NCI-H226 (cell line): ENCODE data around the gene RELL2.

Experiments
- DNase-seq: peaks from one replicate; pipeline ENCODE4 v3.0.0-alpha.2; 2015

The RELL2 gene

DNA sequence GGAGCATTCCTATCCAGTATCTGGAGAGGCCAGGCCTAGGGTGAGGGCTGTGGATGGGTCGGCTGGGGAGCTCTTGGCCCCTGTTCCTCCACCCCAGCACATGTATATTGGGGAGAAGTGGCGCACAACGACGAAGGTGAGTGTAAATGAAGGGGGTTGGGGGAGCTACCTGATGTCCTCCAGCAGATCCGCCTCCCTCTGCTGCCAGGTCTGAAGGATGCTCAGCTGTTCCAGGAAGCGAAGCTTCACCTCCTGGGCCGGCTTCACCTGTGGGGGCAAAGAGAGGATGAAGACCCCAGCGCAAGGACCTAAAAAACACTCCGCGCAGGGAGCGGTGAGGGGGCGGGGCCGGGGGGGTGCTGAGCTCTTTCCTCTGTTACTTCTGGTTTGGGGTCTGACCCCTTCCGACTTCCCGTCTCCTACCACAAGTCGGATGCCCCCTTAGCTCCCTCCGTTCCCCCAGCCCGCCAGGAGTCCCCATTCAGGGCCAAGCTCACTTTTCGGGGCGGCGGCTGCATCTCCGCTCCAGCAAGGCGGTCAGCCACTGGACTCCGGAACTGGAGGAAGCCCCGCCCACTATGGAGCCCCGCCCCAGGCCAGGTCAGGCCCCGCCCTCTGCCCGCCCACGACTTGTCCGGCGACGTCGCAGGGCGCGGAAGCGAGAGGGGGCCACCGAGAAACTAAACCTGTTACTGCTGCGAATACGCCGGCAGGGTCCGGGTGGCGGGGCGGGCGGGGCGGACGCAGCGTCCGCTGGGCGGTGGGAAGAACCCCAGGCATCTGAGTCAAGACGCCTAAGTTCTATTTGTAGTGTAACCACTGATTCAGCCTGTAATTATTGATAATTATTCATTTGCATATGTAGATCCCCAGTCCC is 14.3 kb downstream of the RELL2 start, which contains the start of gene FCHSD1:
TSS of gene FCHSD1 (minus strand) at position 568 of the 877 bp plus-strand sequence. CDS start at position 518, 50 bp downstream.
- peak; percentile 55 for DNase-seq

DNA sequence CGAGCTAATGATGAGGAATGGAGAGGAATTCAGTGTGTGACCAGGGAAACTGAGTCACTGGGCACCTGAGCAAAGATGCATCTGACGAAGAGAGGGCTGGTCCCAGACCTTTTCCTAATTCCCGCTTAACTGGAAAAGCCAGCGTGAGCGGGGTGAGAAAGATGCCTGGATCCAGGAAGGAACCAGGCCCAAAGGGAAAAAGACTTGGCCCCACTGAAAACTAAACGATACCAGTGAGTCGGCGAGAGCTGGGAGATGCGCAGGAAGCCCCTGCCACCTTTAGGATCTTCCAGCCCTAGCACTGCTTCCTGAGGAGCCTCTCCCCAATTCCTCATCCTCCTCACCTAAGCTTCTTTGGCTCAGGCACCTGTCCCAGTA is 14.9 kb downstream of the RELL2 start:
- DNase-seq, result no peak

DNA sequence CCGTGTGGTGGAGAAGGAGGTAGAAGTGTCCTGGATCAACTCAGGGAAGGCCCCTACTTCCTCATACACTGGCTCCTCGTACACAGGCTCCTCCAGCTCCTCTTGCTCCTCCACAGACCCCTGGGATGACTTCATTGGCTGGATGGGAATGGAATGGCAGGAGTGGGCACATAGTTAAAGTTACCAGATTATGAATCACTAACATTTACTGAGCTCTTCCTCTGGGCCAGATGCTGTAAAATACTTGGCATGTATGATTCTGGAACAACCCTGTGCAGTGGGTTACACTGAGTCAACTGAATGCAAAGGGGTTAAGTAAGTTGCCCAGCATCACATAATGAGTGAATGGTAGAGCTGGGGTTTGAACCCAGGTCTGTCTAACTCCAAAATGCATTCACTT is 17.5 kb downstream of the RELL2 start:
- peak; percentile 80 for DNase-seq

DNA sequence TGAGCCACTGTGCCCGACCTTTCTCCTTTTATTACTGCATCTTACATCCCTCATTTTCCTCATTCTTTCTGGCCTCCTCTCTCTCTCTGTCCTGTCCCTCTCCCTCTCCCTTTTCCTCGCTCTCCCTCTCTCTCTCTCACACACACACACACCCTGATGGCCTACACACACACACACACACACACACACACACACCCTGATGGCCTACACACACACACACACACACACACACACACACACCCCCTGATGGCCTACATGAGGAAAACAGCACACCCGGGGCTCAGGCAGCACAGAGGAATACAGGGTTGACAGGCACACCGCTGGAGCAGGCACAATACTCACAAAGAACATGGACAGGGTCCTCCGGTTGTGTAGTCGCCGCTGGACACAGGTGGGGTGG is 18.2 kb downstream of the RELL2 start:
- DNase-seq, result no peak

DNA sequence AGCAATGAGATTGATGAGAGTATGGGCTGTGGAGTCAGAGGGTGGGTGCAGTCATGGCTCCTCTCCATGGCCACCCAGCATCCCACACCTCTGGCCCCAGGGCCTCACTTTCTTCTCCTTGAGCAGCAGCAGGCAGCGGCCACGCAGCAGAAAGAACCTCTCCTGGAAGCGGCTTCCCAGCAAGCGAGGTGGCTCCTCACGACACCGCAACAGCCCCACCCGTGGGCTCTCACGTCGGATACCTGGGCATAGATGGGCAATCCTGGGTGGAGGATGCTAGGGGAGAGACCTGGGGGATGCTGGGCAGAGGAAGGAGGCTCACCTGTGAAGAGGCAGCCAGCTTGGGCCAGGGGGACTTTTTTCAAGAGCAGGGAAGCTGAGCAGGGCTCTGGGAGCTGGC is 19.6 kb downstream of the RELL2 start:
- no peak for DNase-seq

DNA sequence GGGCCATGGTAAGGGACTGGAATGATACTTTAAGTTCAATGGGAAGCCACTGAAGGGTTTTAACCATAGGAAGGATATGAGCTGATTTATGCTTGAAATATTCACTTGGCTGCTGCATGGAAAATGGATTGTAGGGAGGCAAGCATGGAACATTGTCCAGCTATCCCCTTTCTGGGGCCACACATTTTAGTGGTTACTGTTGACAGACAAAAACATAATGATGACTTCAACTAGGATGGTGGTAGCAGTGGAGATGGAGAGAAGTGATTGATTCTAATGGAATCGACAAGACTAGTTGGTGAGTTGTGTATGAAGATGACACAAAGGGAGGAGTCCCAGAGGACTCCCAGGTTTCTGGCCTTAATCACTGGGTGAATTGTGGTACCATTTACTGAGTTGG is 20.6 kb downstream of the RELL2 start:
- no peak for DNase-seq

DNA sequence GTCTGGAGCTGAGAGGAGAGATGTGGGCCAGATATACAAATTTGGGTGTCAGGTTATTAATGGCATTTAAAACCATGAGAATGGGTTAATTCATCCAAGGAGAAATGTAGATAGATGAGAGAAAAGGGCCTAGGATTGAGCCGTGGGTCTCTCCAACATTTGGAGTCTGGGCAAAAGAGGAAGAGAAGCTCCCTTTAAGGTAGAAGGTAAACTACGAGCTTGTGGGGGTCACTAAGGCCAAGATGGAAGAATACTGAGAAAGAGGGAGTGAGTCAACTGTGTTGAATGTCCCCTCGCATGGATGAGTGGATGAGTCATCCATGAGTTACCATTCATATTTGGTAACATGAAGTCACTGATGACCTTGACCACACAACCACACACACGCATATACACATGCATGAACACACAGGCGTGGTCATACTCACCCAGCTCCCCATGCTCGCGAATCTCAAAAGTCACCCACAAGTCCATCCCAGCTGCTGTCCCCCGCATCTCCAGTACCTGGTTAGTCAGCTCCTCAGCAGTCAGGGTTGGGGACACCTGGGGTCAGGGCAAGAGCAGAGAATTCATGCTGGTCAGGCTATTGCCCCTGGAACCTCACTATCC is 21.2 kb downstream of the RELL2 start:
- DNase-seq, result peak; percentile 61

DNA sequence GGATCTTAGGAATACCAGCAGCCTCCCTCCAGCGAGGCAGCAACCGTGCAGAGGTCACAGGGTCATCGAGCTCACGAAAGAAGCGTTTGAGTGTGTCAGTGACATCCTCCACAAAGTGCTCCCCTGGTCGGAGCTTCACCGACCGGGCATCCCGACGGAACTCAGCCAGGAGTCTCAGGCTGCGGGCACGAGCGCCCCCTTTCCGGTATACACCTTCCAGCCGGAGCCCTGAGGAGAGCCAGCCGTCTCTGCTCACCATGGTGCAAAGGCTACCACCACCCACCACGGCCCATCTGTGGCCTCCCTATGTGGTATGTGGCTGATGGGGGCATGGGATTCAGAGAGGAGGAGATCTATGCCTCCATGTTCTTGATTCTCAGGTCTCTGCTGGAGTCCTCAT is 25.2 kb downstream of the RELL2 start:
- DNase-seq, result no peak

DNA sequence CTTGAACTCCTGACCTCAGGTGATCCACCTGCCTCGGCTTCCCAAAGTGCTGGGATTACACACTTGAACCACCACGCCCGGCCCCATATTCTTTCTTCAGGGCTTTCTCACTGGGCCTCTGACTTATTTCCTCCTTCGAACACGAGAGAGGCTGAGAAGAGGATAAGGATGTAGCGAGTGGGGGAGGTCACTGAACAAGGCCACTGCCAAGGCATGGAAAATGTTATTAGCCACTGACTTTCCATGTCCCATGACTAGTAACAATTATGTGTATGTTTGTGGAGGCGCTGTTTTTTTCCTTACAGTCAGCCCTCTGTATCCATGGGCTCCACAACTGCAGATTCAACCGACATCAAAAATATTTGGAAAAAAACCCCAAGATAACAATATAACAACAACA is 26.7 kb downstream of the RELL2 start:
- DNase-seq, result no peak

DNA sequence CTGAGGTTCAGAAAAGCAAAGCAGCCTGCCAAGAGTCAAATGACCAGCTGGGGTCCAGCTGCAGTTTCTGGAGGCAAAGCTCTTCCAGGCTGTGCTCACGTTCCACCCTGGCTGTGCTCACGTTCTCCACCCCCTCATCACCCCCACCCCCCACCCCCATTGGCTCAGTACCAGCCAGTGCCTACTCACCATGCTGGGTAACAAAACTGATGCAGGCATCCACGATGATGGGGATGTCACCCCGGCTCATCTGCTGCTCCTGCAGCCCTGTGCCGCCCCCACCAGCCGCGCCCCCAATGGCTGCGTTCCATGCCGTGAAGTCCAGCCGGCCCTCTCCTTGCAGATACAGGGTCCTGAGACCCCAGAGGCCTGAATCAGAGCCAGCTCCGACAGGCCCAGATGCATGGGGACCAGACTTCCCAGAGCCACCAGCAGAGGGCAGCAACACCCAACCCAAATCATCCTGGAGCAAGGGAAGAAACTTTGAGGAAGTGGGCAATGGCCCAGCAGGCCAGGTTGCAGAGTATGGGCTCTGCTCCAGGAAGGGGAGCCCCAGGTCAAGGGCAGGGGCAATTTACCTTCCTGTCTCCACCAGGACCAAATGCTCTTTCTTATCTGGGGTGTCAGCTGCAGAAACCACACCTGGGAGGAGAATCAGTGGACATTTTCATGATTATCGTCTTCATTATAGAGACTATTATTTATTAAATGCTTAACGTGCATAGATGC is 28.1 kb downstream of the RELL2 start:
- peak; percentile 23 for DNase-seq

DNA sequence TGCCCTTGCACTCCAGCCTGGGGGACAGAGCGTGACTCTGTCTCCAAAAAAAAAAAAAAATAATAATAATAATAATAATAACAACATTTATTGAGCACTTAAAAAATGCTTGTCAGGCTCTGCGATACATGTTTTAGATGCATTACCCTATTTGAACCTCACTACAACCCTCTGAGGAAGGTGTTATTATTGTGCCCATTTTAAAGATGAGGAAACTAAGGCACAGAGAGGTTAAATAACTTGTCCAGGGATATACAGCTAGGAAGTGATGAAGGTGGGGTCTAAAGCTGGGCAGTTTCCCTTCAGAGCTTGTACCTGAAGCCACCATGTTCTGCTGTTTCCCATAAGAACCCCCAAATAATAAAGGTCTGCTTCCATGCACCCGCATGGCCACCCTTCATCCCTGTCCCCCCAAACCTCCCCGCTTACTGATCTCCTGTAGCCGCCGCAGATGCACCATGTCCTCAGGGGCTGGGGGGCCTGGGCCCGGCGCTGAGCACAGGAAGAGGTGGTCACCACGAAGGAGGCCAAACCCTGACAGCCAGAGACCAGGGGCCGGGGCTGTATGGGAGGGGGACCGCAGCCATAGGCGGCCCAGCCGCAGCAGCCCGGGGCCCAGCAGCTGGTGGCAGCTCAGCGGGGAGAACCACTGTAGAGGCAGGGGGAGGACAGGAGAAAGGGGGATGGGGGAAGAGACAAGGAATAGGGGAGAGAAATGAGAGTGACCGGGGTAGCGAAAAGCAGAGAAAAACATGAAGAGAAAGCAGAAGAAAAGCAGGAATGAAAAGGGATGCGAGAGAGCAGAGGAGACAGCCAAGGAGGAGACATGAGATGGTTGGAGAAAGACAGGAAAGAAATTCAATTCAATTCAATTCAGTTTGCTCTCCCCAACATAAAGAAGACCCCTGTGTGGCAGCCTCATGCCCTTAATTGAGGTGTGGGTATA is 29.5 kb downstream of the RELL2 start:
- DNase-seq, result no peak

DNA sequence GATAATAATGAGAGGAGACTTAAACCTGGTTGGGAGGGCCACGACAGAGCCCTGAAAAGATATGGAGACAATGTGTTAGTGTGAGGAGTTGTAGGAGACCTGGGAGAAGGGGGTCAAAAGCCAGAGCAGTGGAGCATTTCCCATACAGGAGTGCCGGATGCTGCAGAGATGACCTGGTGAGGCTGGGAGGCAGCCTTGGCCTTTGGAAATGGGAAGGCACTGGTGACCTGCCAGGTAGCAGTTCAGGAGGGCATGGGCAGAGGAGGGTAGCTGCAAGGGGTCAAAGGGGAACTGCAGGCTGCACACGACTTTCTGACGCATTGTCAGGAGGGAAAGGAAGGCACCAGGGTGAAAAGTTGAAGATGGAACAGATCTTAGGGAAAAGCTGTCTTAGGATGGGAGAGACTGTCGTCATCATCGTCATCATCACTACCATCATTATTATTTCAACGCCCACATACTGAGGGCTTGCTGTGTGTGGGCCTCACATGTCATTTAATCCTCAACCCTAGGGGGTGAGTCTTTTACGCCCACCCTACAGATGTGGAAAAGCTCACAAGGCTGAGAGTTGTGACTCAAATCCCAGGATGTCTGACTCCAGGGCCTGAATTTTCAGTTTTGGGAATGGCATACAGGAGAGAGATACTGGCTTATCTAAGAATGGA is 31.9 kb downstream of the RELL2 start:
- no peak for DNase-seq

DNA sequence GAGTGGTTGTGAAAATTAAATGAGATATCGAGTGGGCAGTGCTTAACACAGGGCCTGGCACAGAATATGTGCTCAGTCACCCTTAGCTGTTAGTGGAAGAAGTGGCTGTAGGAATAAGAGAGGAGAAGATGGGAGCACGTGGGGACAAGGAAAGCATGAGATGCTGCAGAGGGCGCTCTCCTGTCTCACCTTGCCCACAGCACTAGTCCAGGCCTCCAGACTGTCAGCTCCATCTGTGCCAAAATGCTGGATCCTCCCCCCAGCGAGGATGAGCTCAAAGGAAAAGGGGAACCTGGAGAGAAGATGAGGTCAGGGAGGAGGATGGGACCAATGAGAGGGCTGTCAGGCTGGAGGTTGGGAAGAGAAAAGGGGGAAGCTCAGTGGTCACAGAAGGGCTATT is 32.7 kb downstream of the RELL2 start:
- no peak for DNase-seq

DNA sequence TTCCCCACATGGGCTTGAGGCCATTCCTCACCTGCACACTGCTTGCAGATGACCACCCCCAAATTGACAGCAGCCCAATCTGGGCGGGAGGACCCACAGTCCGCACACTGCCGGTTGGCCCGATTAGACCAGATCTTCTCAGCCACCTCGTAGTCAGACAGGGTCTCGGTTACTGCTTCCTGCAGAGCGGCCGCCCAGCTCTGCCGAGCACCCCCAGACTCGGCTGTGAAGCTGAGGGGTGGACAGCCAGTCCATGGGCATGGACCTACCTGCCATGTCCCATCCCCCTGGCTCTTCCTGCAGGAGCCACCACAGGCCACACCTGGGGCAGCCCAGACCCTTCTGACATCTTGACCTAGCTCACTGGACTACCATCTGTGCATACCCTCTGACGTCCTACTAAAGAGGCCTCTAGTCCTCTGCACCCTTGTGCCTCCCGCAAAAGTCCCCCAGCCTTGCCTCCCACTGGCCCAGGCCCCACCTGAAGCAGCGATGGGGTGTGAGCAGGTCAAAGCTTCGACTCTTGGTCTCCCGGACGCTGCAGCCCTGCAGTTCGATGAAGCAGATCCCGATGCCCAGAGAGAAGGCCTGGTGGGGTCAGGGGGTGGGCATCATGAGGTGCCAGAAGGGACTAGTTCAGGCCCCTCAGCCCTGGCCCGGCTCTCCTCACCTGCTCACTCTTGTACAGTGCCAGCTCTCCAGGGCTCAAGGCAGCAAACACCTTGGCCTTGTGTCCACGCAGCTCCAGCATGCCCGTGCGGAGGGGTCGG is 35.5 kb downstream of the RELL2 start:
- no peak for DNase-seq

DNA sequence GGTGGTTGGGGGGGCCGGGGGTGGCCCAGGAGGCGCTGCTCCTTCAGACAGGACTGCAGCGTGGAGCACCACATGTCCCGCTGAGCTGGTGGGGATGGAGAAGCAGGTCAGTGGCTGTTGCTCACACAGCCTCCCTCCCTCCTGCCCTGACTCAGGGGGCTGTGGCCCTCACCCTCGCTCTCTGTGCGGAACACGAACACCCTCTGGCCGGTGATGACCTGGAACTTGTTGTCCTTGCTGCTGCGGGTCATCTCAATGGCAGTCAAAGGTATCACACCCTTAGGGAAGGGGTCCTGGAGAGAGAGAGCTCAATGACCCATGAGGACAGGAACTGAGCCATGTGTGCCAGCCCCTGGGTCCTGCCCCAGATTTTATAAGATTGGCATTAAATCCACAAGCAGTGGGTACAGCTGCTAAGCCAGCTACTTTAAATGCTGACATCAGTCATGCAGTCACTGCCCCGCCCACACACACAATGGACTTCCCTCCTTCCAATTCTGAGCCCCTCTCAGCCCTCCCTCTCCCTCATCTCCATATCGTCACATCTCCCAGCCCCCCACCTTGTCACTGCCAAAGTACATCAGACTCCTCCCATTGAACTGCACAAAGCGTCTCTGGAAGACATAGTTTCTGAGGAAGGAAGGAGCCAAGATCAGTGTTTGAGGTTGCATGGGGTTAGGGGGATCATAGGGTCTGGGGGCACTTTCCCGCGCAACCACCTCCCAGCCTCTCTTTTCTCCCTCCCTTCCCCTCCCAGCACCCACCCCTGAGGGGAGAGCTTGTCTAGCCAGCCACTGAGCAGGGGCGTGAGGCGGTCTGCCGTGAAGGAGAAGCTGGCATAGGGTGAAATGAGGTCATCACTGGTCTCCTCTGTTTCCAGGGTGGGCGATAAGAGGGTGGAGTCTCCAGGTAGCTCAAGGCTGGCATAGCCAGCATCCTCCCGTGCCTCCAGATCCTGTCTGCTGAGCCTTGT is 36.3 kb downstream of the RELL2 start:
- no peak for DNase-seq

DNA sequence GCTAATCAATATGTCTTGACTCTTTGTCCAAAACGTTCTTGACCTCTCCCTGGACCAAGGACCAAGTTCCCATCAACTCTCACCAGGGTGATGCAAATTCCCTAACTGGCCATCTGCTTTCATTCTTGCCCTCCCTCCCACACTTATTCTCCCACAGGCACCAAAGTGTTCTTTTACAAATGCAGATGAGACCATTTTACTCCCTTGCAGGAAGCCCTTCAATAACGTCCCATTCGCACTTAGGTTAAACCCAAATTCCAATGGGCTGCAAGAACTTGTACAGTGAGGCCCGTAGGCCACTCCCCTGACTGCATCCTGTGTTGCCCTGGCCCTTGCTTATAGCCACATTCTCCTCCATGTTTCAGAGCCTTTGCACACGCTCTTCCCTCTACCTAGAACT is 38.0 kb downstream of the RELL2 start:
- no peak for DNase-seq

DNA sequence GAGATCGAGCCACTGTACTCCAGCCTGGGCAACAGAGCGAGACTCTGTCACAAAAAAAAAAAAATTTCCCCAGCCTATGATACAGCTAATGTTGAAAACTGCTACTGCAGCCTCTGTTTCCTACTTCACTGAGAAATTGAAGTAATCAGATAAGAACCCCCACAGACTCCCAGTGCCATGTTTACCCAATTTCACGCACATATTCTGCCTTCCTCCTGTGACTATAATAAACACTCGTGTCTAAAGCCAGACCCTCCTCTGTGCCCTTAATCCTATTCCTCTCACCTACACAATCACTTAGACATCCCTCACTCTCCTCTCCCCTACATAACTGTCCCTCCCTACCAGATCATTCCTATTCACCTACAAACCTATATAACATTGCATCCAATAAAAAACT is 38.9 kb downstream of the RELL2 start:
- no peak for DNase-seq

DNA sequence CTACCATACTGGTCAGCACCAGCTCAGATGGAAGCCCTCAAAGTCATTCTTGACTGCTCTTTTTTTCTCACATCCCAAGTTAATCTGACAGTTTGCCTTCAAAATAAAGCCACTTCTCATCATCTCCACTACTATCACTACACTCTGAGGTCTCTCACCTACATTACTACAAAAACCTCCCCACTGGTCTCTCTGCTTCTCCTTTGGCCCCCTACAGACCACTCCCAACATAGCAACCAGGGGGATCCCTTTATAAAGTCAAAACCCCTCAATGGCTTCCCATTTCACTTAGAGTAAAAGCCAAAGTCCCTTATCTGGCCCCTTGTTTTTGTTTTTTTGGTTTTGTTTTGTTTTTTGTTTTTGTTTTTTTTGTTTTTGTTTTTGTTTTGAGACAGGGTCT is 40.6 kb downstream of the RELL2 start:
- no peak for DNase-seq

DNA sequence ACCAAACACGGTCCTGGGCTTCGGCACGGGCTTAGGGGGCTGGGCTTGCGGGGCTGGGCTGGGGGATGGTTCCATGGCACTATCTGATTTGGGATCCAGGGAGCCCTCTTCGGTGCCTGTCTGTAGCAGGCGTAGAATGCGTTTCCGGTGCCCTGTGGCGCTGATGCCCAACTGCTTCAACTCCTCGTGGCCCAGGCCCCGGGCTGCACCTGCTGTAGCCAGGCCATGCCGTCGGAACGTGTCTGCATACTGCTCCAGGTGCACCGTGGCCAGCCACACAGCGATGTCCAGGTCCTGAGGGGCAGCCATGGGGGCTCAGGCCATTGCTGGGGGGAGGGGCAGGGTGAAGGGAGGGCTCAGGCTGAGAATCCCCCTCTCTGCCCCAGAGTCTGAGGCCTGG is 43.4 kb downstream of the RELL2 start:
- no peak for DNase-seq

DNA sequence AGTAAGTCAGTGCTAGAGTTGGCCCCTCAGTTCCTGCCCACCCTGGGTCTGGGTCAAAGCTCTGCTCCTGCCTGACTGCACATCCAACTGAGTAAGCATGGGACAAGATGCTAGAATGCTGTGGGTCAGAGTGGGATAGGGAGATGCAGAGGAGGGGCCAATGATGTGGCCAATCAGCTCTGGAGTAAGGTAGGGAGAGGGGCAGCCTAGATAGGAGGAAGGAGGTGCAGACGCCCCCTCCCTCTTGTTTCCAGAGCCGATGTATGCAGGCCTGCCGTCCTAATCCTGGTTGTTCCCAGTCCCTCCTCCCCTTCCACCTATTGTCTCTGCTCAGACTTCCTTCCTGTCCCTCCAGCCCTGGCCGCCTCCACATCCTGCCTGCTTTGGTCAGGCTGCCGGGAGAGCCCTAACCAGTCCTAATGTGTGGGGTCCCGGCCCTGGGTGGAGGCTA is 44.0 kb downstream of the RELL2 start:
- no peak for DNase-seq
